Natural killer cell (primary cell): ENCODE results near the gene SFTPD. TPM values are rescaled to one million over a fixed set of nuclear protein-coding genes. Genes with fewer than 3 reads are reported as not detected.

Experiments used
- ATAC-seq, 3 donors: fragments of 150-1000 bp in 2 of 3; fragments of 200-7000 bp in 1 of 3; cut with Tn5 transposase; 1 replicate in 1 of 3; 2 replicates in 2 of 3; pipeline ENCODE4 v1.10.0; 2021; ENCODE audit warnings: mild to moderate bottlenecking in 2 of 3, moderate library complexity in 2 of 3
- DNase-seq, 2 donors: peaks; one replicate each; pipeline versions ENCODE4 v3.0.0 to v3.0.0-alpha.2; 2013 to 2021; ENCODE audit warnings: mixed read lengths in 1 of 2
- H3K27ac ChIP-seq: one replicate; pipeline ENCODE4 v1.5.1; 2013; ENCODE audit warnings: mild to moderate bottlenecking, low read length
- H3K27me3 ChIP-seq: one replicate; pipeline ENCODE4 v1.6.1; 2013; ENCODE audit warnings: low read length; ENCODE audit not compliant: control insufficient read depth, insufficient read depth
- H3K36me3 ChIP-seq: one replicate; pipeline ENCODE4 v1.6.1; 2013; ENCODE audit warnings: low read length; ENCODE audit not compliant: control insufficient read depth, insufficient read depth
- H3K4me1 ChIP-seq: one replicate; pipeline ENCODE4 v1.6.1; 2013; ENCODE audit warnings: low read length; ENCODE audit not compliant: control insufficient read depth, insufficient read depth
- H3K4me3 ChIP-seq: one replicate; pipeline ENCODE4 v1.5.1; 2013; ENCODE audit warnings: low read length
- H3K9me3 ChIP-seq: one replicate; pipeline ENCODE4 v1.6.1; 2013; ENCODE audit warnings: low read length; ENCODE audit not compliant: control insufficient read depth, insufficient read depth
- H3K27ac Mint-ChIP-seq, 2 donors: one replicate each; pipeline ENCODE4 v1.8.0; 2022; ENCODE audit warnings: mild to moderate bottlenecking in 2 of 2, mixed read lengths in 2 of 2, moderate library complexity in 1 of 2
- H3K27me3 Mint-ChIP-seq, 2 donors: one replicate each; pipeline ENCODE4 v1.8.0; 2022; ENCODE audit warnings: low read depth in 2 of 2, mixed read lengths in 2 of 2
- H3K36me3 Mint-ChIP-seq: one replicate; pipeline ENCODE4 v1.8.0; 2022; ENCODE audit warnings: mixed read lengths
- H3K4me1 Mint-ChIP-seq, 2 donors: one replicate each; pipeline ENCODE4 v1.8.0; 2022; ENCODE audit warnings: mixed read lengths in 2 of 2
- H3K4me3 Mint-ChIP-seq: one replicate; pipeline ENCODE4 v1.8.0; 2022; ENCODE audit warnings: mild to moderate bottlenecking, moderate library complexity, mixed read lengths
- H3K9me3 Mint-ChIP-seq, 2 donors: one replicate each; pipeline ENCODE4 v1.8.0; 2022; ENCODE audit warnings: mixed read lengths in 2 of 2
- WGBS: methylation state at CpG from one replicate; pipeline ENCODE4 v1.1.7; 2013; ENCODE audit warnings: missing lambda C conversion rate; ENCODE audit not compliant: insufficient coverage; 5-methylcytosine and 5-hydroxymethylcytosine counted together
- intact Hi-C: fragments of 100-400 bp; cut with micrococcal nuclease; formaldehyde crosslinking; loops from one replicate; pipeline ENCODE4 v1.14.2; 2022
- total RNA-seq, 4 donors: library from RNA; stranded (reverse); fragments of 120-200 nt in 1 of 4; gene quantifications; one replicate each; pipeline versions ENCODE4 v1.2.3 to v1.2.4, GENCODE V29; 2013 to 2022
- TF ChIP-seq, protein P1 (sequence below): fragments of 200-600 bp; IDR thresholded peaks from one replicate; pipeline ENCODE4 v1.8.0; 2022; ENCODE audit warnings: antibody characterized with exemption

Gene SFTPD
- total RNA-seq, 3 donors from 2014 or later (not counting 1 experiment from before 2014, with no cell fraction given) = 0.56 TPM; not detected in 2

DNA sequence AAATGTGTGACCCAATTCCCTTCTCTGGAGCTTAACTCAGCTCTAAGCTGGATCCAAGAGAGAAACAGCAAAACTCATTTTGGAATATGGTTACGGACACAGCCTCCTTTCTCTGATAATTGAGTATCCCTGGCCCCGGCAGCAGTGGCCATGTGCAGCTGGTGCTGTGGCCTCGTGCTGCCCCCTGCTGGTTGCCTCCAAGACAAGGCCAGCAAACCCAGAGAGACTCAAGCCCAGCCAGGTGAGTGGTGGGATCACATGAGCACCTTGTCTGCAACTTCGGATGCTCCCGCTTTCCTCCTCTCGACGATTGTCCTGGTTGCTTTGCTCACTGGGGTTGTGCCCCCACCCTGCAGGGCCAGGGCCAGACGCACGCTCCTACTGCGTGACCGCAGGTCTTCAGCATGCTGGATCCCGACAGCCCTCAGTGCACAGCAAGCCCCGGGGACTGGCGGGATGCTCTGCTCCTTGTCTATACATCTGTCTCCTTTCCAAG lies 19.4 kb downstream of the SFTPD start:
- peaks cover 0 to 6% of the 10 kb centered on the region in 2 donors for H3K4me1 Mint-ChIP-seq
- intact Hi-C loops = loop anchor here (1.0 to 10.0 kb wide), 3 partner anchors 155 to 392 kb away; no protein-coding TSS in a partner anchor
- DNase-seq (peak; percentile 65 to 84), ATAC-seq (peak; percentile 77 to 92 (median 82))
- peaks cover 29 to 31% of the 10 kb centered on the region in 2 donors for H3K27me3 Mint-ChIP-seq
- H3K9me3 ChIP-seq = no peaks in the 10 kb centered on the region
- H3K27ac ChIP-seq = no peak overlapping the region
- H3K9me3 Mint-ChIP-seq = no peaks in the 10 kb centered on the region
- no peaks in the 10 kb centered on the region for H3K36me3 Mint-ChIP-seq
- no peak overlapping the region for H3K27ac Mint-ChIP-seq
- H3K4me3 Mint-ChIP-seq = no peak overlapping the region
- peaks cover 3% of the 10 kb centered on the region for H3K27me3 ChIP-seq
- TF ChIP-seq, protein P1, sequence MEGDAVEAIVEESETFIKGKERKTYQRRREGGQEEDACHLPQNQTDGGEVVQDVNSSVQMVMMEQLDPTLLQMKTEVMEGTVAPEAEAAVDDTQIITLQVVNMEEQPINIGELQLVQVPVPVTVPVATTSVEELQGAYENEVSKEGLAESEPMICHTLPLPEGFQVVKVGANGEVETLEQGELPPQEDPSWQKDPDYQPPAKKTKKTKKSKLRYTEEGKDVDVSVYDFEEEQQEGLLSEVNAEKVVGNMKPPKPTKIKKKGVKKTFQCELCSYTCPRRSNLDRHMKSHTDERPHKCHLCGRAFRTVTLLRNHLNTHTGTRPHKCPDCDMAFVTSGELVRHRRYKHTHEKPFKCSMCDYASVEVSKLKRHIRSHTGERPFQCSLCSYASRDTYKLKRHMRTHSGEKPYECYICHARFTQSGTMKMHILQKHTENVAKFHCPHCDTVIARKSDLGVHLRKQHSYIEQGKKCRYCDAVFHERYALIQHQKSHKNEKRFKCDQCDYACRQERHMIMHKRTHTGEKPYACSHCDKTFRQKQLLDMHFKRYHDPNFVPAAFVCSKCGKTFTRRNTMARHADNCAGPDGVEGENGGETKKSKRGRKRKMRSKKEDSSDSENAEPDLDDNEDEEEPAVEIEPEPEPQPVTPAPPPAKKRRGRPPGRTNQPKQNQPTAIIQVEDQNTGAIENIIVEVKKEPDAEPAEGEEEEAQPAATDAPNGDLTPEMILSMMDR = peak; percentile 77
- no peak overlapping the region for H3K4me3 ChIP-seq
- no peaks in the 10 kb centered on the region for H3K36me3 ChIP-seq
- no peaks in the 10 kb centered on the region for H3K4me1 ChIP-seq
- 20% methylated on average over 14 of the region's 14 CpGs for WGBS

DNA sequence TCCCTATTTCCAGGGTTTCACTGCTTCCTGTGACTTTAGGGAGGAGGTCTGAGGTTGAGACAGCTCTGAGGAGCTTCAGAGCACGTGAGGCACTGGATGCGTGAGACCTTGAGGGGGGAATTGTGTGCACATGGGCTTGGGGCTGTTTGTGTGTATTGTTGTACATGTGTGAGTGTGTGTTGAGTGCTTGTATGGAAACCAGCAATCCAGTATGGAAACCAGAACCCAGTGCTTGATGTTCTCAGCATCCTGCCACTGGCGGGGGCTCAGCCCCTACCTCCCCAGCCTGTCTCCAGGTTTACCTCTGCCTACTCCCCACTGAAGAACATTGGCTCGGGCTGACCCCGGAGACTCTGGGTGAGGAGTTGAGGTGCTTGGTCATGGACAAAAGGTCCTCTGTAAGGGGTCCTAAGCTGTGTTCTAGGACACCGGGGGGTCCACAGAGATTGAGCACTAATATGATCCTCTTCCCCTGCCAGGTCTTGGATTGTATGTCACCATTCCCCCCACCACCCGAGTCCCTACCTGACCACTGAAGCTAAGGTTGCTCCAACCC lies 20.8 kb downstream of the SFTPD start:
- no peak for ATAC-seq
- intact Hi-C loops = loop anchor here (10.0 kb wide), 1 partner anchor 153 kb away; no protein-coding TSS in a partner anchor

DNA sequence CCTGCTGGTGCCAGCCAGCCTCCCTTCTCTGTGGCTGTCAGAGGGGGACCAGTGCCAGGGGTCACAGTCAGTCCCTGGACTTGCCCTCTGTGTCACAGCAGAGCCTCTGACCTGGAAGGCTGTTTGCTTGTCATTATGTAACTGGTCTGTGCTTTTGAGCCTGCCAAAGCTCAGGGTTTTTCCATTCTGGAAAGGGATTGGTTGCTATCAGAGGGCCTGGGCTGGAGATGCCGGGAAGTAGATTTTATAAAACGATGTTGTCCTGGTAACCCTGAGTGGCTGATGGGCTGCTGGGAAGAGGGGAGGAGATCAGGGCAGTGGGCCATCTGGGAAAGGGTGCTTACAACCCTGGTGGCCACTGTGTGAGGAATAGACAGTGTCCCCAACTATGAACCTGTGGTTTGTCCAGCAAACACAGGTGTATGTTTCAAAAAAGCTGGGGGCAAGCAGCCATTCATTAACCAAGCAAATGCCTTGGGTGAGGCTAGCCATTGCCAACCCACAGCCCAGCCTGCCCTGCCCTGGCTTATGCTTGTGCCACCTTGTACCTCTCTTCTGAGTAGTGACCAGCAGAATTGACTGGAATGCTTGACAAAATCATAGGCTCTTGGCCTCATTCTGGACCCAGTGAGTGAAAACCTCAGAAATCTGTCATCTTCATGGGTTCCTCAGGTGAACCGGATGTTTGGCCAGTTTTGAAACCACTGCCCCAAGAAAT lies 21.6 kb downstream of the SFTPD start:
- TF ChIP-seq, protein P1 = no peak
- Histone ChIP-seq H3K27ac (no peak overlapping the region), H3K9me3 (no peaks in the 10 kb centered on the region), H3K27me3 (no peaks in the 10 kb centered on the region), H3K36me3 (no peaks in the 10 kb centered on the region), H3K4me1 (no peaks in the 10 kb centered on the region), H3K4me3 (no peak overlapping the region)
- DNase-seq (no peak), ATAC-seq (no peak)
- Mint-ChIP-seq H3K36me3 (no peaks in the 10 kb centered on the region), H3K27me3 (peaks cover 17 to 23% of the 10 kb centered on the region in 2 donors), H3K9me3 (no peaks in the 10 kb centered on the region), H3K4me3 (no peak overlapping the region), H3K27ac (no peak overlapping the region), H3K4me1 (peaks cover 0 to 6% of the 10 kb centered on the region in 2 donors)
- intact Hi-C loops = loop anchor here (10.0 kb wide), 1 partner anchor 152 kb away; no protein-coding TSS in a partner anchor
- WGBS = 92% methylated on average over 3 of the region's 3 CpGs

More for the DNA sequence above, 20.8 kb downstream of the SFTPD start:
- WGBS = 94% methylated on average over 6 of the region's 7 CpGs
- Histone ChIP-seq H3K27ac (no peak overlapping the region), H3K9me3 (no peaks in the 10 kb centered on the region), H3K4me3 (no peak overlapping the region), H3K27me3 (peaks cover 3% of the 10 kb centered on the region), H3K4me1 (no peaks in the 10 kb centered on the region), H3K36me3 (no peaks in the 10 kb centered on the region)
- H3K27ac Mint-ChIP-seq = no peak overlapping the region
- no peaks in the 10 kb centered on the region for H3K36me3 Mint-ChIP-seq
- no peak overlapping the region for H3K4me3 Mint-ChIP-seq
- H3K9me3 Mint-ChIP-seq = no peaks in the 10 kb centered on the region
- H3K27me3 Mint-ChIP-seq = peaks cover 22 to 31% of the 10 kb centered on the region in 2 donors
- no peak for DNase-seq
- TF ChIP-seq, protein P1 = no peak
- peaks cover 0 to 6% of the 10 kb centered on the region in 2 donors for H3K4me1 Mint-ChIP-seq
